Mucosa of descending colon (tissue), 3 donors: ENCODE data around the gene PIEZO2. TPM values are rescaled to one million over a fixed set of nuclear protein-coding genes. Genes with fewer than 3 reads are reported as not detected.

Source experiments
- ATAC-seq: fragments of 200-7000 bp; cut with Tn5 transposase; one replicate; pipeline ENCODE4 v1.9.1; 2020; ENCODE audit warnings: mild to moderate bottlenecking, moderate library complexity
- DNase-seq, 3 donors: peaks; one replicate each; pipeline ENCODE4 v3.0.0-alpha.2; 2020
- H3K36me3 ChIP-seq: fragments of 200-600 bp; one replicate; pipeline ENCODE4 v1.8.0; 2021; ENCODE audit warnings: low read depth, mild to moderate bottlenecking
- H3K4me1 ChIP-seq: fragments of 200-600 bp; one replicate; pipeline ENCODE4 v1.8.0; 2021; ENCODE audit warnings: low read depth, mild to moderate bottlenecking
- H3K4me3 ChIP-seq: fragments of 200-600 bp; one replicate; pipeline ENCODE4 v1.8.0; 2021; ENCODE audit warnings: mild to moderate bottlenecking
- H3K9me3 ChIP-seq: fragments of 200-600 bp; one replicate; pipeline ENCODE4 v1.8.0; 2021; ENCODE audit warnings: mild to moderate bottlenecking
- intact Hi-C, 2 donors: fragments of 100-400 bp; cut with DNase I in 1 of 2; cut with micrococcal nuclease in 1 of 2; formaldehyde crosslinking; loops; one replicate each; pipeline versions ENCODE4 v1.11.0 to v1.11.1; 2022; cut with DNase I, micrococcal nuclease
- total RNA-seq, 3 donors: library from RNA; stranded (reverse); fragmentation: NEBNext Ultra II Directional in 2 of 3; extraction: Animal tissue kit (Norgen Biotek cat#: 25700) in 2 of 3; gene quantifications; one replicate each; pipeline versions ENCODE4 v1.2.1 to v1.2.4, GENCODE V29; 2021 to 2023
- TF ChIP-seq, protein P1 (sequence below): fragments of 200-600 bp; IDR thresholded peaks from one replicate; pipeline ENCODE4 v1.8.0; 2022; ENCODE audit warnings: antibody characterized with exemption, mild to moderate bottlenecking
- donor health status: DM: no; HTN: no; CAD: no; lungs with moderate emphysema.
- donor health status: DM: no; HTN: no; CAD: no.
- donor health status: DM: no; HTN: yes; CAD: no.

PIEZO2 gene
- total RNA-seq, 3 donors from 2014 or later: 1.0 to 18.9 (median 1.4) TPM

DNA sequence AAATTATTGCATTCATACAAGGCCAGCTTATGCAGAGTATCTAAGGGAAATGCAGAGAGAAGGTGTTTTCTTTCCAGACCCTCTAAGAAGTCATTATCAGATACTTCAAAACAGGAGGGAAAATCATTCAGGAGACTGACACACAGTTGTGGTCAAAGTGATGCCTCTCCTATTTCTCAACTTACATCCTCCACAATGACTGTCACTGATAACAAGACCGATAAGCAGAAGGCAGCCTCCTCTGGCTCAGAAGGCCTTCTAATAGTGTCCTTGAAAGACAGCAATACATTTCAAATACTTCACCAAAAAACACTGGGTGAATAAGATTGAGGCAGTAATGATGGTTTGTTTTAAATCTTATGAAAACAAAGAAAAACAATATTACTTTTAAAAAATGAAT lies 199.7 kb downstream of the PIEZO2 start:
- Histone ChIP-seq H3K36me3 (no peaks in the 10 kb centered on the region), H3K4me1 (no peaks in the 10 kb centered on the region), H3K4me3 (no peak overlapping the region), H3K9me3 (peaks cover 20% of the 10 kb centered on the region)
- ATAC-seq: no peak
- no peak for DNase-seq
- intact Hi-C loops: no loop called here
- TF ChIP-seq, protein P1, sequence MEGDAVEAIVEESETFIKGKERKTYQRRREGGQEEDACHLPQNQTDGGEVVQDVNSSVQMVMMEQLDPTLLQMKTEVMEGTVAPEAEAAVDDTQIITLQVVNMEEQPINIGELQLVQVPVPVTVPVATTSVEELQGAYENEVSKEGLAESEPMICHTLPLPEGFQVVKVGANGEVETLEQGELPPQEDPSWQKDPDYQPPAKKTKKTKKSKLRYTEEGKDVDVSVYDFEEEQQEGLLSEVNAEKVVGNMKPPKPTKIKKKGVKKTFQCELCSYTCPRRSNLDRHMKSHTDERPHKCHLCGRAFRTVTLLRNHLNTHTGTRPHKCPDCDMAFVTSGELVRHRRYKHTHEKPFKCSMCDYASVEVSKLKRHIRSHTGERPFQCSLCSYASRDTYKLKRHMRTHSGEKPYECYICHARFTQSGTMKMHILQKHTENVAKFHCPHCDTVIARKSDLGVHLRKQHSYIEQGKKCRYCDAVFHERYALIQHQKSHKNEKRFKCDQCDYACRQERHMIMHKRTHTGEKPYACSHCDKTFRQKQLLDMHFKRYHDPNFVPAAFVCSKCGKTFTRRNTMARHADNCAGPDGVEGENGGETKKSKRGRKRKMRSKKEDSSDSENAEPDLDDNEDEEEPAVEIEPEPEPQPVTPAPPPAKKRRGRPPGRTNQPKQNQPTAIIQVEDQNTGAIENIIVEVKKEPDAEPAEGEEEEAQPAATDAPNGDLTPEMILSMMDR: no peak

DNA sequence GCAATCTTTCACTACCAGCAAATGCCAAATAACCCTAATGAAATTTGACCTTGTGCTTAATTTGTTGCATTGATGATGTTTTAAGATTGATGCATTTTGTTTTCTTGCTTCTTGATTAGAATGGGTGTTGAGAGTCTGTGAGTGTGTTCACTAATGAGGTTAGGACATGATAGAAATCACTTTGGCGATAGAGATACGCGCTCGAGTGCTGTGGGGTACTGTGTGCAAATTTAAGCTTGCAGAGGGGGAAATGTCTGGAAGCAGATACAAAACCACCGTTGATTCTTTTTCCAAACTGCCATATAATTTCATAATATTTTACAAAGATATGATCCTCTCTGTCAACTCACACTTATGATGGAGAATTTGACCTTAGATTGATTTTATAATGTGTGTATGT lies 200.9 kb downstream of the PIEZO2 start:
- H3K4me3 ChIP-seq: no peak overlapping the region
- H3K4me1 ChIP-seq: no peaks in the 10 kb centered on the region
- H3K36me3 ChIP-seq: no peaks in the 10 kb centered on the region
- peaks cover 23% of the 10 kb centered on the region for H3K9me3 ChIP-seq
- DNase-seq (no peak), ATAC-seq (no peak)
- TF ChIP-seq, protein P1: no peak
- intact Hi-C loops: no loop called here

DNA sequence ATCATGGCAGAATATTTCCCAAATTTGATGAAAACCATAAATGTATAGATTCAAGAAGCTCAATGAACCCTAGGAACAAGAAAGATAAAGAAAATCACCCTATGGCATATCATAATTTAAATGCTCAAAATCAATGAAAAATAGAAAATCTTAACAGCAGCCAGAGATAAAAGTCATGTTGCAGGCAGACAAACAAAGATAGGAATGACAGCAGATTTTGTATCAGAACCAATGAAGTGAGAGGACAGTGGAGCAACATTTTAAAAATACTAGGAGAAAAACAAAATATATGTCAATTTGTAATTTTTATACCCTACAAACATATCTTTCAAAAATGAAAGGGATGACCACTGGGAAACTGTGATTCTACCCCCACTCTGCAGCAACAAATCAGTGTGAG lies 203.3 kb downstream of the PIEZO2 start:
- ATAC-seq (no peak), DNase-seq (no peak)
- Histone ChIP-seq H3K4me3 (no peak overlapping the region), H3K4me1 (no peaks in the 10 kb centered on the region), H3K36me3 (no peaks in the 10 kb centered on the region), H3K9me3 (peaks cover 23% of the 10 kb centered on the region)
- TF ChIP-seq, protein P1: no peak
- intact Hi-C loops: no loop called here

DNA sequence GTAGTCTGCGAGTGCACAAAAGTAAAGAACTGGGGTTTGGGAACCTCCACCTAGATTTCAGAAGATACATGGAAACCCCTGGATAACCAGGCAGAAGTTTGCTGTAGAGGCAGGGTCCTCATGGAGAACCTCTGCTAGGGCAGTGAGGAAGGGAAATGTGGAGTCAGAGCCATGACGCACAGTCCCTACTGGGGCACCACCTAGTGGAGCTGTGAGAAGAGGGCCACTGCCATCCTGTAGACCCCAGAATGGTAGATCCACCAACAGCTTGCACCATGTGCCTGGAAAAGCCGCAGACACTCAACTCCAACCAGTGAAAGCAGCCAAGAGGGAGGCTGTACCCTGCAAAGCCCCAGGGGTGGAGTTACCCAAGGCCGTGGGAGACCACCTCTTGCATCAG lies 206.4 kb downstream of the PIEZO2 start:
- Histone ChIP-seq H3K4me1 (no peaks in the 10 kb centered on the region), H3K9me3 (peaks cover 23% of the 10 kb centered on the region), H3K36me3 (no peaks in the 10 kb centered on the region), H3K4me3 (no peak overlapping the region)
- TF ChIP-seq, protein P1: no peak
- ATAC-seq (no peak), DNase-seq (no peak)
- intact Hi-C loops: no loop called here

DNA sequence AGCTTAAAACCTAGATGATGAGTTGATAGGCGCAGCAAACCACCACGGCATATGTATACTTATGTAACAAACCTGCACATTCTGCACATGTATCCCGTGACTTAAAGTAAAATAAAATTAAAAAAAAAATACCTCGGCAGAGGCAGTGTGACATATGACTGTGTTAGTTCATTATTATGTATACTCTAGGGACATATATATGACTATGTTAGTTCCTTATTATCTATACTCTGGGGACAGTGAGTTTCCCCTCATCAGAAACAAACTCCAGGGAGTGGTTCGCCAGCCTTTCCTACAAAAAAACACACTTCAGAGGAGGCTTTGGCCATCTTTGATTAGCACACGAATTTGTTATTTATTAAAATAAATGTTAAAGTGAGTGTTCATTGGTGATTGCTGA lies 209.5 kb downstream of the PIEZO2 start:
- ATAC-seq (no peak), DNase-seq (no peak)
- Histone ChIP-seq H3K4me1 (no peaks in the 10 kb centered on the region), H3K36me3 (no peaks in the 10 kb centered on the region), H3K4me3 (no peak overlapping the region), H3K9me3 (peaks cover 5% of the 10 kb centered on the region)
- intact Hi-C loops: no loop called here
- TF ChIP-seq, protein P1: no peak
